Heart left ventricle (tissue), 13 donors: ENCODE data around the gene LMF1.

ENCODE experiments used
- CTCF ChIP-seq, 12 donors: fragments of 200-600 bp; sonication (generic) in 4 of 12; IDR thresholded peaks; one replicate each; pipeline versions ENCODE4 v1.5.0 to v1.8.0; 2018 to 2022; ENCODE audit warnings: antibody characterized with exemption in 12 of 12, mild to moderate bottlenecking in 5 of 12
- POLR2A ChIP-seq, 2 donors: fragments of 450-650 bp; IDR thresholded peaks; one replicate each; pipeline ENCODE4 v1.6.1; 2017; ENCODE audit warnings: antibody characterized with exemption in 2 of 2, mild to moderate bottlenecking in 2 of 2, moderate library complexity in 2 of 2
- donor health status: ischemic (EF 13 %, LVEDD 7.1; RV severe dilation, severe dysfunction).
- donor health status: DM: no; HTN: yes; CAD: no.
- donor health status: DM: no; HTN: no; CAD: no.
- donor health status: ischemic (EF 25% LVEDD 6.9; RV normal size, moderate dysfunction).
- donor health status: ischemic (EF 25% LVEDD 5.7; RV mildly dilated, moderate dysfunction).
- donor health status: ischemic (EF 35%, LVEDD 5.7; RV mildly dilated, moderate dysfunction).
- donor health status: nonischemic (EF 11% LVEDD 7.7; RV severe dilation, severe dysfunction).
- donor health status: DM: yes; HTN: yes; CAD: no.
- donor health status: PGD.
- donor health status: ischemic (EF 29% LVEDD 5.4; RV normal size, mild dysfunction).
- donor health status: nonischemic (EF 23%, LVEDD 6.1; RV moderate dilation, normal function).

GRCh38 chr16:866252-866896 lies 104.4 kb downstream of the LMF1 start:
- TF ChIP-seq CTCF (IDR thresholded peaks at IDR 0.05) (no peak), POLR2A (IDR thresholded peaks at IDR 0.05) (no peak)
